SH-SY5Y (cell line): ENCODE results near the gene PRSS36.

ENCODE experiments used
- GATA2 ChIP-seq: IDR thresholded peaks from 2 replicates; pipeline ENCODE4 v1.6.1; 2011; ENCODE audit warnings: mild to moderate bottlenecking, low read depth, low read length
- GATA3 ChIP-seq: IDR thresholded peaks from 2 replicates; pipeline ENCODE4 v1.6.1; 2011; ENCODE audit warnings: low read depth, mild to moderate bottlenecking, low read length, moderate library complexity

Gene PRSS36

DNA sequence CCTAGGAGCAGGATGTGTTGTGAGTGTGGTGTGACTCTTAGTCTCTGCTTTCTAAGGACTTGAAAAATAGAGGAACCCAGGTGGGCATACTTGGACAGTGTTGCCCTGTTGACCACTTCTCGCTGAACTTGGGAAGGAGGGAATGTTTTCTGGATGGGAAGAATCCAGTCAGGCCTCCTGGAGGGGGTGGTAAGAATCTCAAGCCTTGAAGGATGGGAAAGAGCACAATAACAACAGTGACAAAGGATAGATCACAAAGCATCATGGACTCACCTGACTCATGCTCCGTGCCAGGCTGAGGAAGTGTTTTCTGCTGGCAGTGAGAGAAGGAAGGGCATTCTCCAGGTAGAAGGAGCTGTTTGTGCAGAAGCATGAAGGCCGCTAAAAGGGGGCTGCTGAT, 24.0 kb downstream of the PRSS36 start:
- TF ChIP-seq GATA2 (no peak), GATA3 (no peak)

DNA sequence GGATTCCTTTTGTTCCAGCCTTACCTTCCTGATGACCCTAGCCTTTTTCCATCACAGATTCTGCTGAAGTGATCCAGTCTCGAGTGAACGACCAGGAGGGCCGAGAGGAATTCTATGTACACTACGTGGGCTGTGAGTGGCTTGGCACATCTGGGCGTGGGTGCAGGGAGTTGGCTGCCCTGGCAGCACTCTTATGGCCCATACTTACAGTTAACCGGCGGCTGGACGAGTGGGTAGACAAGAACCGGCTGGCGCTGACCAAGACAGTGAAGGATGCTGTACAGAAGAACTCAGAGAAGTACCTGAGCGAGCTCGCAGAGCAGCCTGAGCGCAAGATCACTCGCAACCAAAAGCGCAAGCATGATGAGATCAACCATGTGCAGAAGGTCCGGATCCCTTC, 29.7 kb downstream of the PRSS36 start:
- no peak for TF ChIP-seq GATA3
- TF ChIP-seq GATA2: no peak

- TF ChIP-seq GATA2: no peak
- no peak for TF ChIP-seq GATA3
Observed at GRCh38 chr16:31118223-31119155, 31.4 kb downstream of the PRSS36 start.

DNA sequence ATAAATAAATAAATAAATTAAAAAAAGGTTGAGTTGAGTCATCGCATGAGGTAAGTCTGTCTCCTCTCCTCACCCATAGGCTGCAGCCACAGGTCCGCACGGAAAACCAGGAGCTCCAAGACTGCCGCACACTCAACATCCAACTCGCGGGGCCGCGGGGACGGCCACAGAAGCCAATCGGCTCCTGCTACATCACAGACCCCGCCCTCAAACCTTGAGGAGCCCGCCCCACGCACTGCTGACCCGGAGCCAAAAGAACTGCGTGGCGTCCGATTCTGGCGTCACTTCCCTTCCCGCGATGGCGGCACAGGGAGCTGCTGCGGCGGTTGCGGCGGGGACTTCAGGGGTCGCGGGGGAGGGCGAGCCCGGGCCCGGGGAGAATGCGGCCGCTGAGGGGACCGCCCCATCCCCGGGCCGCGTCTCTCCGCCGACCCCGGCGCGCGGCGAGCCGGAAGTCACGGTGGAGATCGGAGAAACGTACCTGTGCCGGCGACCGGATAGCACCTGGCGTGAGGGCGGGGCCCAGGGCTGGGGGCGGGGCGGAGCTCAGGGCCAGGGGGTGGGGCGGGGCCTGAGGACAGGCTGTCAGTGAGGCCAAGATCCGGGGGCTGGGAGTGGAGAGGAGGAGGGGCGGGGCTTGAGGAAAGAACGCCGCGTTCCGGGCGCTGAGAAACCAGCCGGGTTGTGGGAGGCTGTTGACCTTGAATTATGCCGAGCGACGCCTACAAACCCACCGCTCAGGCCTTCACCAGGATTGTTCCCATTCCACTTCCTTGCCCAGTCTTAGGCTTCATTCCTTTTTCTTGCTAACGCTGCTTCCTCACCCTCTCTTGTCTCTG, 32.3 kb downstream of the PRSS36 start, which contains the start of gene KAT8:
TSS of gene KAT8 (plus strand) at position 281 of the 839 bp plus-strand sequence. CDS start at position 299, 18 bp downstream.
- no peak for TF ChIP-seq GATA3
- TF ChIP-seq GATA2: no peak

DNA sequence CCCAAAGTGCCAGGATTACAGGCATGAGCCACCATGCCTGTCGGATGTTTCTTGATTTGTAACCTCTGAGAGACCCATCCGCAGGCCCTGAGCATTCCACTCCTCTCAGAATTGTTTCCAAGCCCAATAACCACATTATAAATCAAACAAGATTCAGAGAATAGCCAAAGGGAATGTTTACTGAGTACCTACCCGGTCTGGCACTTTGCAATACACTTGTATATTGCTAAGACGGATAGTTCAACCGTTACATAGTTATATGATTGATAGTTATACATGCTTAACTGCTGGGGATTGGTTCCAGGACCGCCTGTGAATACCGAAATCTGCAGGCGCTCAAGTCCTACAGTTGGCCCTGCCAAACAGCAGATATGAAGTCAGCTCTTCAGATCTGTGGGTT, 35.4 kb downstream of the PRSS36 start:
- TF ChIP-seq GATA3: no peak
- no peak for TF ChIP-seq GATA2

GRCh38 chr16:31113121-31114120, 36.4 kb downstream of the PRSS36 start:
- TF ChIP-seq GATA3 (no peak), GATA2 (no peak)

DNA sequence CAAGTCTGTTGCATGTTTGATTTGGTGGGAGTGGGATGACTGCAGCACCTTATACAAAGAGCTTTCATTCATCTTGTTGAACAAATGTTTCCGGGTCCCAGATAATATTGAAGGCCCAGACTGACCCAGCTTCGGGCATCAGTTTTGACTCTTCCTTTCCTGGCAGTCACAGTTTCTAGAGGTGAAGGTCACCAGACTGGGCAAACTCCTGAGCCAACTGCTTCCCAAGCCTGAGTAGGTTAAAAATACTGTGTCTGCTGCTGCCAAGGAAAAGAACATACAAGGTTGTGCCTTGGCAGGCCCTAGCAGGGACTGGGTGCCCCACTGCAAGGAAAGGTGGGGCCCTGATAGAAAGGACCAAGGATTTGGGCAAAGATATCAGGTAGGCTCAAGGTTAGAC, 37.2 kb downstream of the PRSS36 start:
- TF ChIP-seq GATA3 (no peak), GATA2 (no peak)

- TF ChIP-seq GATA2 (no peak), GATA3 (no peak)
Observed at GRCh38 chr16:31111881-31112466, 37.9 kb downstream of the PRSS36 start.

GRCh38 chr16:31110106-31111034, 39.5 kb downstream of the PRSS36 start:
- TF ChIP-seq GATA3: no peak
- TF ChIP-seq GATA2: no peak

GRCh38 chr16:31109622-31110021, 40.2 kb downstream of the PRSS36 start:
- no peak for TF ChIP-seq GATA2
- TF ChIP-seq GATA3: no peak

DNA sequence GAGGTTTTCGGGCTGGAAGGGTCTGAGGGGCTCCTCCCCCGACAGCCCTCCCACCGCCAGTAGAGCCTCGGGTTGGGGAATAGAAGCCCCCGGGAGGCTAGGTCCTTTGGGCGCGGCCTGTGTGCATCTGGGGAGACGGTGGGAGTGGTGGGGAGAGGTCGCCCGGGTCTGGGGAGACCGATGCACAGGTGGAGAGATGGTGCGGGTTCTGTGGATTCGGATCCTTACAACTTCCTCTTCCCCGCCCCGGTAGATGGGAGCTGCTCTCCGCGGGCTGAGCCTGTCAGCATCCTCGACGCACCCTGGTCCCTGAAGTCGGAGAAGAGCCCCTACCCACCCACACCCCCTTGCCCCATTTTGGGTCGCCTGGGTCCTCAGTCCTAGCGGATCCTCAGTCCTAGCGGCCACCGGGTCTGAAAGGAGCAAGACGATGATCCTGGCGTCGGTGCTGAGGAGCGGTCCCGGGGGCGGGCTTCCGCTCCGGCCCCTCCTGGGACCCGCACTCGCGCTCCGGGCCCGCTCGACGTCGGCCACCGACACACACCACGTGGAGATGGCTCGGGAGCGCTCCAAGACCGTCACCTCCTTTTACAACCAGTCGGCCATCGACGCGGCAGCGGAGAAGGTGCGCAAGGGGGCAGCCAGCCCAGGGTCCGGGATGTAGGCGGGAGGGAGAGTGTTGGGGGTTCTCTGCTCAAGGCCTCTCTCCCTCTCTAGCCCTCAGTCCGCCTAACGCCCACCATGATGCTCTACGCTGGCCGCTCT, 40.9 kb downstream of the PRSS36 start:
- no peak for TF ChIP-seq GATA2
- no peak for TF ChIP-seq GATA3
